GM19099 (cell line): ENCODE data around the gene CRACDL.

Source experiments
- POLR2A ChIP-seq: IDR thresholded peaks from 3 replicates; pipeline ENCODE4 v1.6.1; 2011; ENCODE audit warnings: low read depth; ENCODE audit not compliant: insufficient read length; ENCODE audit errors: extremely low read depth

Gene CRACDL

DNA sequence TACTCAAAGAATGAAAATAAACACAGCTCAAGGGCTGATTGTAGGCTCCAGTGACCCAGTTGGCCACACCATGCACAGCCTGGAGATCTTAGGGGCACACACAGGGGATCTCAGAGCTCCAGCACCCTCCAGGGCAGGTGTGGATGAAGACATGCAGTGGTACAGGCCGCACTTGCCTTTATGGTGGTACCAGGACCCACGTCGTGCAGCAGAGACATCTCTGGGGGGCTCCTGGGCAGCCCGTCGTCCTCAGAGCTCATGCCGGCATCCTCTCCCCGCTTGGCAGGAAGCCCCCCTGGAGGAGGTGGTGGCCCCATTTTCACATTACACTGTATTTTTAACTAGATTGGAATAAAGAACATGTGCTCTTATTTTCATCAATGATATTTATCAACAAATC, 103.9 kb downstream of the CRACDL start:
- TF ChIP-seq POLR2A = no peak

DNA sequence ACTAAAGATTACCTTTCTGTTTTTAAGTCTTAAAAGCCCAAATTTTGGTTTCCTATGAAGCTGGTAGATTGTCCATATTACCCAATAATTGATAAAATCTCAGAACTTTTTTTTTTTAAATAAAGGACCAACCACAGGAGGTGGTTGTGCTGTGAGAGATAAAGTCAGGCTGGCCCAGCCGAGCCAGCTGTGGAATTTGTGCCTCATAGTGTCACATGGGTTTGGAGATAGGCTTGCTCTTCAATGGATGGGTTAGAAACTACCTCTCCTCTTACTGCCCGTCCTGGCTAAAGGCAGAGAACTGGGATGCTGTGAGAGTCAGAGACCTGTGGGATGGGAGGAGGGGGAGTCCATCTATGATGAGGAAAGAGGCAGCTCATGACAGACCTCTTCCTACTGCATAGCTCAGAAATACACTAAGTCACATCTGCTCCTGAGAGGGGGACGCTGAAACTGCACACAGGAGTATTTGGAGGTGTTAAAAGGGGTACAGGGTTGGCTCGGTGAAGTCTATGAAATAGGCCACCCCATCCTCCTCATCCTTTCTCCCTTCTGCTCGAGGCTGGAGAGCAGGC, 105.4 kb downstream of the CRACDL start:
- no peak for TF ChIP-seq POLR2A

DNA sequence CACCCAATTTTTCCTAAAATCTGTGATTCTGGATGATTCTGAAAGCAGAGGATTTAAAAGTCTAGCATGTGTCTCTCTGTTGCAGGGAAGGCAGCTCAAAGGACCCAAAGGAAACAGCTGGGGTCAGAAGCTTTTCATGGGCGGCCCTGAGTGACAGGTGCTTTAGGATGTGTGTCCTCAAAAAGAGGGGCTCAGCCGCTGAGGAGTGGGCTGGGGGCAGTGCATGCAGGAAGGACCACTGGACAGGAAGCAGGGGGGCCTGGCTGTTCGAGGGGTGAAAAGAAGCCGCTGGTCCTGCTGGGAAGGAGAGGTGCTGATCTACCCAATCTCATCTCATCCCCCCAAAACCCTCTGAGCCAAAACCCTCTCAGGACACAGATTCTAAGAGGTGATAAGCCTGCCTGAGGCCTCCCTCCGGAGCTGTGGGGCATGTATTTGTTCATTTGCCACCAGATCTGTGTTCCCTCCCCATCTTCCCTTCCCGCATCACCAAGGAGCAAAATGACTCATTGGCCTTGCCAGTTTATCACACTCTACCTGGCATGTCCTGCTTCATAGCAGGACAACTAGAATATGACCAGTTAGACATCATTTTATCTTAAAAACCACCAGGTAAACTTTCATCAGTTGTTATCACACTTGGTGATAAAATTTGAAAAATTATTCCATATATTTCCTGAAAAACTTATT, 106.3 kb downstream of the CRACDL start:
- no peak for TF ChIP-seq POLR2A

GRCh38 chr2:98828793-98829371, 107.1 kb downstream of the CRACDL start:
- no peak for TF ChIP-seq POLR2A

GRCh38 chr2:98828369-98828744, 107.7 kb downstream of the CRACDL start:
- TF ChIP-seq POLR2A = no peak

- no peak for TF ChIP-seq POLR2A
Measured at GRCh38 chr2:98827625-98828368, 108.2 kb downstream of the CRACDL start.

DNA sequence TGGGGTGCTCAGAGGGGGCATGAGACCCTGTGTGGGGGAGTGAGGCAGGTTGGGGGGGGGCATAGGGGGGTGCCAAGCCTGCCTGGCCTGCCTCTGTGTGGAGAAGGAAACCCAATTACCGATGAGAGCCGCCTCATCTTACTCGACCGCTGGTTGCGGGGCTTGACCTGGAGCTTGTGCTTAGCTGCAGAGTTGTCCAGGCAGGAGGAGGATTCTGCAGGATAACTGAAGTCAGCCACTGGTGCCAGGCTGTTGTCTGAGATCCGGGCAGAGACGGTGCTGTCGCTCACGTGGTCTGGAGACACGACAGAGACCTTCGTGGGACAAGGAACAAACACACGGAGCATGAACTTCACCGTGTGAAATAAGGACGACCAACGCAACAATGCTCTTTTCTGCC, 109.2 kb downstream of the CRACDL start:
- TF ChIP-seq POLR2A = no peak

- no peak for TF ChIP-seq POLR2A
Measured at GRCh38 chr2:98825858-98826257, 110.2 kb downstream of the CRACDL start.

- no peak for TF ChIP-seq POLR2A
Measured at GRCh38 chr2:98825404-98825803, 110.6 kb downstream of the CRACDL start.

GRCh38 chr2:98825020-98825350, 111.0 kb downstream of the CRACDL start:
- TF ChIP-seq POLR2A = no peak

DNA sequence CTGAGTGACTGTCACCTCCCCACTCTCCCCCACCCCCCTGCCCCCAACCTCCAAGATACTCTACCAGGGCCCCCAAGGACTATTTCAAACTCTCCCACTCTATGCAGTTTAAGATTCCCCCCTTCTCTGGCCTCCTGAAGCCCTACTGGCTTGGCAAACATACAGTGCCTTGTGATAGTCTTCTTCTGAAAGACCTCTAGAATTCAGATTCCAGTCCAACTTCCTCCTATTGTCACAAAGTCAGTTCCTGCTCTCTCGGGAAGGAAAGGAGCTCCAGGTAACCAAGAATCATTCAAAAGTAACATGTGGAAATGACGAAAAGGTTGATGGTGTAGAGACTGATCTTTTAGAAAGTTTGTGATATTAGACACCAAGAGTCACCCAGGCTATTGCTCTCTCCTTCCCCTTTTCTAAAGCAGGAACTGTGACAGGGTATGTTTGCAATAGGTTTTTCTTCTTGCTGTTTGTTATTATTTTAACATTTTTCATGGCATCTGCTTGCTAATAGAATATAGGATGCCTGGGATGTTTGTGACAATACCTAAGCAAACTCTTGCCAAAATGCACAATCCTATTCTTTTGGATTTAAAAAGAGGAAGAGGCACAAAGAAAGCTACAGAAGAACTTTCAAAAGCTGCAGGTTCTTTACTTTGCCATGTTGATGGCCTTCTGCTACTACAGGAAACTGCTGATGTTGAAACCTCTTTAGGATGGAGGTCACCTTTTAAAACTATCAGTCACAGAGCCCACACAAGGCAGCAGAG, 111.6 kb downstream of the CRACDL start:
- no peak for TF ChIP-seq POLR2A

DNA sequence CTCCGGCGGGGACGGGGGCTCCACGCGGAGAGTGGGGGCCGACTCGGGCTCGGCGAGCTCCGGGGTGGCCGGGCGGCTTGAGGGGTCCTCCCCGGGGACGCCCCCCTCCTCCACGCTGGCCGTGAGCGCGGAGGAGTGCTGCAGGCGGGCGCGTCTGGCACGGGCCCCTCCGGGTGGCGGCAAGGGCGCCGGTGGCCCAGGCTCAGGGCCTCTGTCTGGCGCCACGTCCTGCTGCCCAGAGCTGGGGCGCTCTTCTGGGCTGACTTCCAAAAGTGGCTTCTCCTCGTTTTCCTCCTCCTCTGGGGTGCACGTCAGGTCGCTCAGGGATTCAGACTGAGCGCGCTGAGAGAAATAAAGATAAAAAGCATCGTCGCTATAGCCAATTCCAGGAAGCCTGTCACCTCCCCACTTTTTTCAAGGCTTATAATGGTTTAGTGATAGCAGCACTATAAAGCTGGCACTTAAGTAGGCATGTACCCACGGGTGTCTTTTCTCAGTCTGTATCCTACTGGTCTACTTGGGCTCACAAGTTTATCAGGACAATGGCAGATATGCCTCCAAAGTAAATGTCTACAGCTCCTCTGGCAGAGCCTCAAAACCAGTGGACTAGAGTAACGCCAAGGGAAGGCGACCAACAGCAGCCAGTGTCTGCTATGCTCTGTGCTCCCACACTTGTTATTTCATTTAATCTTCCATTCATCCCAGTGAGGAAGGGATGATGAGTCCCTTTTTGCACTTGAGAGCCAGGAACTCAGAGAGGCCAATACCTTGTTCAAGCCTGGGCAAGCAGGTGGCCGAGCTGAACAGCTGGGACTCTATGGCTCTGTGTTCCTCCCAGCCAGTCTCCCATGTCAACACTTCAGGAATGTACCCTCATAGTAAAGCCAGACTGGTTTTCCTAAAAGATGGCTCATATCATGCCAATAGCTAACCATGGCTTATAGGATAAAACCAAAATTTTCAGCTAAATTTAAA, 112.5 kb downstream of the CRACDL start:
- TF ChIP-seq POLR2A = no peak

DNA sequence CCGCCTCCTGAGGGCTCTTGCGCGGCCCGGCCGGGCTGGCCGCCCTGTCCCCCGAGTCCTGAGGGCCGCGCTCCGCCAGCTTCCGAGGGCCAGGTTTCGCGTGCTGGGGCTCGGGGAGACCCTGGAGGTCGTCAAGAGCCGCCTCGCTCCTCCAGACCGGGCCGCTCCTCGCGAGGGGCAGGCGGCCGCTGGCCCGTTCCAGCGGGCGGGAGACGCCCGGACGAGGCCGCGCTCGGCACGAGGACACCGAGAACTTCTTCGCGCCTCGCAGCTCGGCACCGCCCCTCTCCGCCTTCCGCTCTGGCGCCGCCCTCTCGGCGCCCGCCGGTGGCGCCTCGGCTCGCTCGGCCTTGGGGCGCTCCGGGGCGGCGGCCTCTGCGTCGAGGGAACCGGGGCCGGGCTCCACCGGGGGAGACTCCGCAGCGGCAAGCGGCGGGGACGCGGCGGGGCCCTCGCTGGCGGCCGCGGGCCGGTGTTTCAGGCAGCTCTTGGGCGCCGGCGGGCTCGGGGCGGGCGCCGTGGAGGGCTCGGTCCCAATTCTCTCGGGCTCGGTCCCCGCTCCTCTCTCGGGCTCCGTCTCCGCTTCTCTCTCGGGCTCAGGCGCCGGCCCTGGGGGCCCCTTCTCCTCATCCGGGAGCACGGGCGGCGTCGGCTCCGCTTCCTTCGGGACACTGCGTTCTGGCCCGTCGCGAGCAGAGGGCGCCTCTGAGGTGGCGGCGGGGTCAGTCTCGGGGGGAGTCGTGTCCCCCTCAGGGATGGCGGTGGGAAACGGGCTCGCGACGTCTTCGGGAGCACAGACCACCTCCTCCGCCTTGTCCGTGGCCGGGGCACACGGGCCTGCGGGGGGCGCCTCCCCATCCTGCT, 113.5 kb downstream of the CRACDL start:
- no peak for TF ChIP-seq POLR2A
